Amniotic epithelial cell (primary cell): ENCODE measurements around the gene CD93.

Experiments used
- DNase-seq: peaks from one replicate; pipeline ENCODE4 v3.0.0-alpha.2; 2010; ENCODE audit warnings: low read depth

Gene CD93

GRCh38 chr20:23034721-23035671, 51.1 kb downstream of the CD93 start, which contains the start of gene SSTR4:
Gene SSTR4, plus strand, starts transcription at chr20:23035312. Its CDS starts 172 bp downstream, at chr20:23035484.
- DNase-seq: no peak

GRCh38 chr20:23033918-23034317, 52.2 kb downstream of the CD93 start:
- no peak for DNase-seq

- no peak for DNase-seq
Measured at GRCh38 chr20:23032750-23033078, 53.4 kb downstream of the CD93 start.

GRCh38 chr20:23032056-23032749, 53.9 kb downstream of the CD93 start:
- DNase-seq: no peak

GRCh38 chr20:23031346-23031745, 54.8 kb downstream of the CD93 start:
- no peak for DNase-seq
